ENCODE results near the gene NEDD4L.

Gene NEDD4L

GRCh38 chr18:58389745-58390144, 345.7 kb downstream of the NEDD4L start:
- no peak for DNase-seq

- DNase-seq: no peak
These were observed 346.4 kb downstream of the NEDD4L start for GRCh38 chr18:58390399-58390798.

- DNase-seq: no peak
These were observed 347.3 kb downstream of the NEDD4L start for GRCh38 chr18:58391231-58391825.

- no peak for DNase-seq
These were observed 347.9 kb downstream of the NEDD4L start for GRCh38 chr18:58391932-58392323.

- no peak for DNase-seq
These were observed 348.4 kb downstream of the NEDD4L start for GRCh38 chr18:58392324-58393000.

- no peak for DNase-seq
These were observed 349.3 kb downstream of the NEDD4L start for GRCh38 chr18:58393295-58393694.

GRCh38 chr18:58394046-58394445, 350.0 kb downstream of the NEDD4L start:
- no peak for DNase-seq

GRCh38 chr18:58394602-58395425, 350.8 kb downstream of the NEDD4L start:
- DNase-seq: no peak

GRCh38 chr18:58396144-58396543, 352.1 kb downstream of the NEDD4L start:
- no peak for DNase-seq

- no peak for DNase-seq
These were observed 352.9 kb downstream of the NEDD4L start for GRCh38 chr18:58396966-58397365.

GRCh38 chr18:58397385-58398132, 353.5 kb downstream of the NEDD4L start:
- no peak for DNase-seq

- no peak for DNase-seq
These were observed 354.8 kb downstream of the NEDD4L start for GRCh38 chr18:58398648-58399398.

GRCh38 chr18:58400331-58400870, 356.4 kb downstream of the NEDD4L start:
- DNase-seq: no peak

GRCh38 chr18:58401191-58401590, 357.2 kb downstream of the NEDD4L start:
- DNase-seq: no peak

GRCh38 chr18:58402247-58402646, 358.2 kb downstream of the NEDD4L start:
- no peak for DNase-seq

GRCh38 chr18:58402951-58403702, 359.1 kb downstream of the NEDD4L start:
- no peak for DNase-seq

- DNase-seq: no peak
These were observed 359.9 kb downstream of the NEDD4L start for GRCh38 chr18:58403799-58404455.

GRCh38 chr18:58405107-58405898, 361.3 kb downstream of the NEDD4L start:
- no peak for DNase-seq

GRCh38 chr18:58407263-58407648, 363.2 kb downstream of the NEDD4L start:
- DNase-seq: no peak
